HepG2 (cell line): ENCODE results near the gene FFAR1. TPM values are rescaled to one million over a fixed set of nuclear protein-coding genes. Genes with fewer than 3 reads are reported as not detected.

Experiments
- GABPB1 ChIP-seq: IDR thresholded peaks from 2 replicates; pipeline ENCODE4 v1.6.1; 2016; ENCODE audit warnings: mild to moderate bottlenecking, missing genetic modification reagents, moderate library complexity, missing compliant biosample characterization
- HCFC1 ChIP-seq: fragments of 150-350 bp; IDR thresholded peaks from 2 replicates; pipeline ENCODE4 v1.6.1; 2014; ENCODE audit warnings: low read depth, low read length
- POLR2G ChIP-seq: fragments of 200-400 bp; formaldehyde crosslinking; IDR thresholded peaks from 2 replicates; pipeline ENCODE4 v1.6.1; 2018; ENCODE audit warnings: mild to moderate bottlenecking, low read depth, low read length, moderate library complexity
- RBM22 ChIP-seq: fragments of 200-400 bp; formaldehyde crosslinking; optimal IDR thresholded peaks from 2 replicates; pipeline ENCODE3; 2017; ENCODE audit warnings: mild to moderate bottlenecking, low read length, moderate library complexity
- RFX3 ChIP-seq: IDR thresholded peaks from 2 replicates; pipeline ENCODE4 v1.6.1; 2016; ENCODE audit warnings: missing biosample characterization, missing genetic modification reagents
- USF2 ChIP-seq, 2 experiments: sonication (generic) in 1 of 2; formaldehyde crosslinking in 1 of 2; IDR thresholded peaks; 2 replicates each; pipeline versions ENCODE4 v1.5.1 to v1.6.1; 2011 to 2020; ENCODE audit warnings: borderline replicate concordance in 1 of 2, low read depth in 1 of 2, low read length in 1 of 2, mild to moderate bottlenecking in 1 of 2, missing genetic modification reagents in 1 of 2, moderate library complexity in 1 of 2
- ZNF512 ChIP-seq: sonication (generic); formaldehyde crosslinking; IDR thresholded peaks from 2 replicates; pipeline ENCODE4 v1.4.0; 2020; ENCODE audit warnings: mild to moderate bottlenecking, missing genetic modification reagents
- ZNF616 ChIP-seq: sonication (generic); formaldehyde crosslinking; IDR thresholded peaks from 2 replicates; pipeline ENCODE4 v1.5.0; 2020; ENCODE audit warnings: low read depth, mild to moderate bottlenecking, missing genetic modification reagents
- polyA plus RNA-seq, 8 experiments: library from polyadenylated mRNA; depleted of rRNA in 3 of 8; stranded (reverse) in 7 of 8; unstranded in 1 of 8; fragments of >200 nt; fragmentation: Illumina TruSeq in 4 of 8; extraction: Trizol in 4 of 8; gene quantifications; 2 replicates each; pipeline versions ENCODE4 v1.2.1 to v1.2.3, GENCODE V29; 2011 to 2016; ENCODE audit warnings: low read depth in 4 of 8, missing spikeins in 1 of 8, mixed read lengths in 1 of 8; ENCODE audit not compliant: insufficient read depth in 1 of 8
- total RNA-seq, 5 experiments: library from RNA; depleted of rRNA; stranded (reverse); fragments of >200 nt; fragmentation: Illumina TruSeq; extraction: Trizol; gene quantifications; 2 replicates each; pipeline ENCODE4 v1.2.3, GENCODE V29; 2016; ENCODE audit warnings: low read depth in 1 of 5
- TF ChIP-seq, protein P1 (sequence below): IDR thresholded peaks from 2 replicates; pipeline ENCODE4 v1.4.0; 2020; ENCODE audit warnings: mild to moderate bottlenecking, missing genetic modification reagents
- TF ChIP-seq, protein P2 (sequence below): sonication (generic); formaldehyde crosslinking; IDR thresholded peaks from 2 replicates; pipeline ENCODE4 v1.4.0; 2020; ENCODE audit warnings: missing genetic modification reagents; ENCODE audit errors: not compliant biosample characterization
- TF ChIP-seq, protein P3 (sequence below): sonication (generic); formaldehyde crosslinking; IDR thresholded peaks from 2 replicates; pipeline ENCODE4 v1.4.0; 2020; ENCODE audit warnings: mild to moderate bottlenecking, missing genetic modification reagents
- TF ChIP-seq, protein P4 (sequence below): IDR thresholded peaks from 2 replicates; pipeline ENCODE4 v1.6.1; 2012; ENCODE audit warnings: low read depth, low read length, improper control_type of control experiment

The FFAR1 gene
- total and polyA plus RNA-seq, 2 of the 13 experiments (the other 11 are each of a cell fraction or from before 2014, with no cell fraction given), result not detected

- TF ChIP-seq, protein P1, sequence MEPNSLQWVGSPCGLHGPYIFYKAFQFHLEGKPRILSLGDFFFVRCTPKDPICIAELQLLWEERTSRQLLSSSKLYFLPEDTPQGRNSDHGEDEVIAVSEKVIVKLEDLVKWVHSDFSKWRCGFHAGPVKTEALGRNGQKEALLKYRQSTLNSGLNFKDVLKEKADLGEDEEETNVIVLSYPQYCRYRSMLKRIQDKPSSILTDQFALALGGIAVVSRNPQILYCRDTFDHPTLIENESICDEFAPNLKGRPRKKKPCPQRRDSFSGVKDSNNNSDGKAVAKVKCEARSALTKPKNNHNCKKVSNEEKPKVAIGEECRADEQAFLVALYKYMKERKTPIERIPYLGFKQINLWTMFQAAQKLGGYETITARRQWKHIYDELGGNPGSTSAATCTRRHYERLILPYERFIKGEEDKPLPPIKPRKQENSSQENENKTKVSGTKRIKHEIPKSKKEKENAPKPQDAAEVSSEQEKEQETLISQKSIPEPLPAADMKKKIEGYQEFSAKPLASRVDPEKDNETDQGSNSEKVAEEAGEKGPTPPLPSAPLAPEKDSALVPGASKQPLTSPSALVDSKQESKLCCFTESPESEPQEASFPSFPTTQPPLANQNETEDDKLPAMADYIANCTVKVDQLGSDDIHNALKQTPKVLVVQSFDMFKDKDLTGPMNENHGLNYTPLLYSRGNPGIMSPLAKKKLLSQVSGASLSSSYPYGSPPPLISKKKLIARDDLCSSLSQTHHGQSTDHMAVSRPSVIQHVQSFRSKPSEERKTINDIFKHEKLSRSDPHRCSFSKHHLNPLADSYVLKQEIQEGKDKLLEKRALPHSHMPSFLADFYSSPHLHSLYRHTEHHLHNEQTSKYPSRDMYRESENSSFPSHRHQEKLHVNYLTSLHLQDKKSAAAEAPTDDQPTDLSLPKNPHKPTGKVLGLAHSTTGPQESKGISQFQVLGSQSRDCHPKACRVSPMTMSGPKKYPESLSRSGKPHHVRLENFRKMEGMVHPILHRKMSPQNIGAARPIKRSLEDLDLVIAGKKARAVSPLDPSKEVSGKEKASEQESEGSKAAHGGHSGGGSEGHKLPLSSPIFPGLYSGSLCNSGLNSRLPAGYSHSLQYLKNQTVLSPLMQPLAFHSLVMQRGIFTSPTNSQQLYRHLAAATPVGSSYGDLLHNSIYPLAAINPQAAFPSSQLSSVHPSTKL (CRISPR knock-in tag), result peak; percentile 82
- TF ChIP-seq POLR2G, result no peak
- TF ChIP-seq RFX3 (CRISPR knock-in tag), result no peak
- TF ChIP-seq, protein P2, sequence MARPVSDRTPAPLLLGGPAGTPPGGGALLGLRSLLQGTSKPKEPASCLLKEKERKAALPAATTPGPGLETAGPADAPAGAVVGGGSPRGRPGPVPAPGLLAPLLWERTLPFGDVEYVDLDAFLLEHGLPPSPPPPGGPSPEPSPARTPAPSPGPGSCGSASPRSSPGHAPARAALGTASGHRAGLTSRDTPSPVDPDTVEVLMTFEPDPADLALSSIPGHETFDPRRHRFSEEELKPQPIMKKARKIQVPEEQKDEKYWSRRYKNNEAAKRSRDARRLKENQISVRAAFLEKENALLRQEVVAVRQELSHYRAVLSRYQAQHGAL (CRISPR knock-in tag), result no peak
- no peak for TF ChIP-seq ZNF512 (CRISPR knock-in tag)
- TF ChIP-seq RBM22, result no peak
- no peak for TF ChIP-seq HCFC1
- TF ChIP-seq GABPB1, result peak; percentile 47
- TF ChIP-seq USF2 (IDR thresholded peaks at IDR 0.05; ENCODE audit: low read depth, low read length), result no peak
- no peak for TF ChIP-seq USF2 (CRISPR knock-in tag; IDR thresholded peaks at IDR 0.05; ENCODE audit: borderline replicate concordance)
- TF ChIP-seq, protein P3, sequence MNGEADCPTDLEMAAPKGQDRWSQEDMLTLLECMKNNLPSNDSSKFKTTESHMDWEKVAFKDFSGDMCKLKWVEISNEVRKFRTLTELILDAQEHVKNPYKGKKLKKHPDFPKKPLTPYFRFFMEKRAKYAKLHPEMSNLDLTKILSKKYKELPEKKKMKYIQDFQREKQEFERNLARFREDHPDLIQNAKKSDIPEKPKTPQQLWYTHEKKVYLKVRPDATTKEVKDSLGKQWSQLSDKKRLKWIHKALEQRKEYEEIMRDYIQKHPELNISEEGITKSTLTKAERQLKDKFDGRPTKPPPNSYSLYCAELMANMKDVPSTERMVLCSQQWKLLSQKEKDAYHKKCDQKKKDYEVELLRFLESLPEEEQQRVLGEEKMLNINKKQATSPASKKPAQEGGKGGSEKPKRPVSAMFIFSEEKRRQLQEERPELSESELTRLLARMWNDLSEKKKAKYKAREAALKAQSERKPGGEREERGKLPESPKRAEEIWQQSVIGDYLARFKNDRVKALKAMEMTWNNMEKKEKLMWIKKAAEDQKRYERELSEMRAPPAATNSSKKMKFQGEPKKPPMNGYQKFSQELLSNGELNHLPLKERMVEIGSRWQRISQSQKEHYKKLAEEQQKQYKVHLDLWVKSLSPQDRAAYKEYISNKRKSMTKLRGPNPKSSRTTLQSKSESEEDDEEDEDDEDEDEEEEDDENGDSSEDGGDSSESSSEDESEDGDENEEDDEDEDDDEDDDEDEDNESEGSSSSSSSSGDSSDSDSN (CRISPR knock-in tag), result no peak
- TF ChIP-seq ZNF616 (CRISPR knock-in tag), result no peak
- TF ChIP-seq, protein P4, sequence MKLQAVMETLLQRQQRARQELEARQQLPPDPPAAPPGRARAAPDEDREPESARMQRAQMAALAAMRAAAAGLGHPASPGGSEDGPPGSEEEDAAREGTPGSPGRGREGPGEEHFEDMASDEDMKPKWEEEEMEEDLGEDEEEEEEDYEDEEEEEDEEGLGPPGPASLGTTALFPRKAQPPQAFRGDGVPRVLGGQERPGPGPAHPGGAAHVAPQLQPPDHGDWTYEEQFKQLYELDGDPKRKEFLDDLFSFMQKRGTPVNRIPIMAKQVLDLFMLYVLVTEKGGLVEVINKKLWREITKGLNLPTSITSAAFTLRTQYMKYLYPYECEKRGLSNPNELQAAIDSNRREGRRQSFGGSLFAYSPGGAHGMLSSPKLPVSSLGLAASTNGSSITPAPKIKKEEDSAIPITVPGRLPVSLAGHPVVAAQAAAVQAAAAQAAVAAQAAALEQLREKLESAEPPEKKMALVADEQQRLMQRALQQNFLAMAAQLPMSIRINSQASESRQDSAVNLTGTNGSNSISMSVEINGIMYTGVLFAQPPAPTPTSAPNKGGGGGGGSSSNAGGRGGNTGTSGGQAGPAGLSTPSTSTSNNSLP, result no peak
These were observed 47.9 kb downstream of the FFAR1 start (continued) for GRCh38 chr19:35395382-35396199.
